Prostate gland (tissue), 2 donors: ENCODE data around the gene HIGD1A. TPM values are rescaled to one million over a fixed set of nuclear protein-coding genes. Genes with fewer than 3 reads are reported as not detected.

Experiments used
- DNase-seq: peaks from one replicate; pipeline ENCODE4 v3.0.0-alpha.2; 2019; ENCODE audit warnings: low spot score
- H3K27ac ChIP-seq, 2 donors: fragments of 200-600 bp; sonication (generic); 2 replicates each; pipeline ENCODE4 v1.5.1; 2017 to 2019
- H3K27me3 ChIP-seq: fragments of 200-600 bp; sonication (generic); replicated peaks from 2 replicates; pipeline ENCODE4 v1.5.1; 2019; ENCODE audit not compliant: insufficient read depth
- H3K36me3 ChIP-seq, 2 donors: fragments of 200-600 bp; sonication (generic); 1 replicate in 1 of 2; 2 replicates in 1 of 2; pipeline versions ENCODE4 v1.5.1 to v1.8.1; 2017 to 2019
- H3K4me1 ChIP-seq: fragments of 200-600 bp; sonication (generic); replicated peaks from 2 replicates; pipeline ENCODE4 v1.5.1; 2019
- H3K4me3 ChIP-seq, 2 donors: fragments of 200-600 bp; sonication (generic); 2 replicates each; pipeline ENCODE4 v1.5.1; 2017 to 2019
- H3K9me3 ChIP-seq: fragments of 200-600 bp; sonication (generic); 2 replicates; pipeline ENCODE4 v1.5.1; 2017
- POLR2A ChIP-seq: fragments of 450-650 bp; IDR thresholded peaks from one replicate; pipeline ENCODE4 v1.6.1; 2016; ENCODE audit warnings: antibody characterized with exemption, mild to moderate bottlenecking
- POLR2AphosphoS5 ChIP-seq: sonication (generic); formaldehyde crosslinking; IDR thresholded peaks from one replicate; pipeline ENCODE4 v1.6.1; 2017; ENCODE audit warnings: antibody characterized with exemption
- WGBS: methylation state at CpG from one replicate; pipeline ENCODE4 v1.1.5; 2018; 5-methylcytosine and 5-hydroxymethylcytosine counted together
- intact Hi-C: fragments of 100-400 bp; cut with DNase I; formaldehyde crosslinking; loops from one replicate; pipeline ENCODE4 v1.14.2; 2022
- total RNA-seq, 2 donors: library from RNA; depleted of rRNA; stranded (reverse); fragments of >200 nt; gene quantifications; one replicate each; pipeline ENCODE4 v1.1.0, GENCODE V29; 2016
- TF ChIP-seq, protein P1 (sequence below), 4 experiments: fragments of 200-600 bp in 2 of 4; fragments of 450-650 bp in 2 of 4; sonication (generic) in 2 of 4; IDR thresholded peaks; 1 replicate in 3 of 4; 2 replicates in 1 of 4; pipeline ENCODE4 v1.5.1; 2016 to 2019; ENCODE audit warnings: antibody characterized with exemption in 4 of 4, mild to moderate bottlenecking in 2 of 4, moderate library complexity in 2 of 4

Gene HIGD1A
- 100 to 1,000 TPM in 1 of 2 donors, 10 to 100 TPM in 1; 91.0 to 135 TPM for total RNA-seq

DNA sequence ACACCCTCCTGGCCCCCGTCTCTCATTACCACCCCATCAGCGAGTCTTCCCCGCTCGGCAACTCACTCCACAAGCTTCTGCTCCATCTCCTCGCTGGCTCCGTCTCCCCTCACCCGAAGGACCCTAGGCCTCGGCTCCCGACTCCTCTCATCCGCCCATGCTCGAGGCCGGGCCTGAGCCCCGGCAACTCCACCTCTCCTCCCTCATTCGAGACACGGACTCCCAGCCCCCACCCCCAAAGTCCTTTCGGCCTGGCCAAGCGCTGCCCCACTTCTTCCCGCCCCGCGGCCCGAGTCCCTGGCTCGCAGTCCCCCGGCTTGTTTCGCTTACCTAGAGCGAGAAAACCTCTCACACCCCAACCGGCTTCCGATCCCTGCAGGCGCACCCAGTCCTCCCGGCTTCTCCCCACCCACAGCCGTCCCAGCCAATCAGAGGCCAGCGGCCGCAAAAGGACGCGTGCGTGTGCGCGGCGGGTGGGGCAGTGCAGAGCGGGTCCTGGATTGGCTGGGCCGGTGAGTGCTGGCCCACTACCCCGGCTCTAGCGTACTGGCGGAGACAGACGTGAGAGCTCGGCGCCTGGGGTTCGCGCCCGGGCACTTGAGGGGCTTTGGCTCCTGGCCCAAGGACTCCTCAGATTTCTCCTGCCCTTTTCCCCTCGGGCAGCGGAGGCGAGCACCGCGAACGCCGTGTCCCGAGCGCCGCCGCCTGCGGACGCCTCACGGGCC, at the start of gene HIGD1A:
Gene HIGD1A, minus strand, starts transcription at position 385 of the 725 bp plus-strand sequence. CDS start 10,237 bp downstream, outside the sequence.
- WGBS: under 1% methylated on average over 63 of the region's 63 CpGs
- intact Hi-C loops: no loop called here
- Histone ChIP-seq H3K4me1 (no peaks in the 10 kb centered on the region), H3K27me3 (no peaks in the 10 kb centered on the region), H3K4me3 (peak within 1 kb of the TSS; percentile 77 to 82), H3K27ac (peak within 1 kb of the TSS; percentile 93 to 97), H3K36me3 (no peaks in the 10 kb centered on the region), H3K9me3 (no peaks in the 10 kb centered on the region)
- peak; percentile 97 for DNase-seq
- TF ChIP-seq POLR2A (peak; percentile 99), POLR2AphosphoS5 (peak; percentile 99)
- TF ChIP-seq, protein P1, sequence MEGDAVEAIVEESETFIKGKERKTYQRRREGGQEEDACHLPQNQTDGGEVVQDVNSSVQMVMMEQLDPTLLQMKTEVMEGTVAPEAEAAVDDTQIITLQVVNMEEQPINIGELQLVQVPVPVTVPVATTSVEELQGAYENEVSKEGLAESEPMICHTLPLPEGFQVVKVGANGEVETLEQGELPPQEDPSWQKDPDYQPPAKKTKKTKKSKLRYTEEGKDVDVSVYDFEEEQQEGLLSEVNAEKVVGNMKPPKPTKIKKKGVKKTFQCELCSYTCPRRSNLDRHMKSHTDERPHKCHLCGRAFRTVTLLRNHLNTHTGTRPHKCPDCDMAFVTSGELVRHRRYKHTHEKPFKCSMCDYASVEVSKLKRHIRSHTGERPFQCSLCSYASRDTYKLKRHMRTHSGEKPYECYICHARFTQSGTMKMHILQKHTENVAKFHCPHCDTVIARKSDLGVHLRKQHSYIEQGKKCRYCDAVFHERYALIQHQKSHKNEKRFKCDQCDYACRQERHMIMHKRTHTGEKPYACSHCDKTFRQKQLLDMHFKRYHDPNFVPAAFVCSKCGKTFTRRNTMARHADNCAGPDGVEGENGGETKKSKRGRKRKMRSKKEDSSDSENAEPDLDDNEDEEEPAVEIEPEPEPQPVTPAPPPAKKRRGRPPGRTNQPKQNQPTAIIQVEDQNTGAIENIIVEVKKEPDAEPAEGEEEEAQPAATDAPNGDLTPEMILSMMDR (IDR thresholded peaks at IDR 0.05): peak in 1 of 4 experiments; percentile 19

DNA sequence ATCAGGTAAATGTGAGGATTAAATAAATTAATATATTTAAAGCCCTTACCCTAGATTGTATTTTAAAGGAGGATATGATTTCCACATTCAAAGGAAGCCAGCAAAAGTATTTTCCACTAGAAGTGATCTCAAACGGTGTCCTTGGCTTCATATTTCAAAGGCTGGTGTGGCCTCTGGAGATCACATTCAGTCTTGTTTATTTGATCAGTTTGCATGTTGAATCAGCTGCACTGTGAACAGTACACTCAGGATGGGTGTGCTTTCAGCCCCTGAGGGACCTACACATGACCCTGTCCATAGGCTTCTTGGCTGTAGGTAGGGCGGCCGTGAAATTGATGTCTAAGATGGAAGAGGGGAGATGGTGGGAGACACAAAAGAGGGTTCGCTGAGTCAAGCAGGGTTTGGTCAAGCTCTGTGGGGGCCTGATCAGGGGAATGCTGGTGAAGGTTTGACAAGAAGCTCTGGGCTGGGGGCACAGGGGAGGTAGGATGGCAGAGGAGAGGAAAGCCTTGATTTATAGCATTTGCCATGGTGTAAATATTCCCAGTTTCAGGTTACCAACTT, 49.5 kb upstream of the HIGD1A start:
- Histone ChIP-seq H3K36me3 (no peaks in the 10 kb centered on the region), H3K9me3 (no peaks in the 10 kb centered on the region), H3K4me3 (no peak overlapping the region), H3K4me1 (no peaks in the 10 kb centered on the region), H3K27me3 (no peaks in the 10 kb centered on the region), H3K27ac (no peak overlapping the region)
- intact Hi-C loops: no loop called here
- WGBS: 67% methylated on average over 4 of the region's 4 CpGs
- TF ChIP-seq, protein P1 (IDR thresholded peaks at IDR 0.05): no peak
- TF ChIP-seq POLR2A (no peak), POLR2AphosphoS5 (no peak)
- no peak for DNase-seq

DNA sequence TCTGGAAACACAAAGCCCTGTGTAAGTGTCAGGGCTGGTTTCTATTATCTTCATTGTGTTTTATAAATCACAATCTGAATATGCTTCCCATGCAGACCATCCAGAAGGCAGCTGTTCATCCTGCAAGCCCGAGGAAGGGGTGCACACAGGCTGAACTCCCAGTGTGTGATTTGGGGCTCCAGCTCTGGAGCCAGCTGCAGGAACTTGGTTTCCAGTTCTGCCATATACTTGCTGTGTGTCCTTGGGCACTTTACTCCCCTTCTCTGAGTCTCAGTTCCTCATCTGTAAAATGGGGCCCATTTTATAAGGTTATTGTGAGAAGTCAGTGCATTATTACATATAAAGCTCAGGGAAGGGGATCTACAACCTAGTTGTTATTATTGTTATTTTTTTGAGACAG, 48.8 kb upstream of the HIGD1A start:
- Histone ChIP-seq H3K9me3 (no peaks in the 10 kb centered on the region), H3K27ac (no peak overlapping the region), H3K4me3 (no peak overlapping the region), H3K27me3 (no peaks in the 10 kb centered on the region), H3K4me1 (no peaks in the 10 kb centered on the region), H3K36me3 (no peaks in the 10 kb centered on the region)
- no peak for DNase-seq
- WGBS: 79% methylated on average over 1 of the region's 1 CpG
- intact Hi-C loops: no loop called here
- no peak for TF ChIP-seq POLR2AphosphoS5
- TF ChIP-seq, protein P1 (IDR thresholded peaks at IDR 0.05): no peak
- TF ChIP-seq POLR2A: no peak

DNA sequence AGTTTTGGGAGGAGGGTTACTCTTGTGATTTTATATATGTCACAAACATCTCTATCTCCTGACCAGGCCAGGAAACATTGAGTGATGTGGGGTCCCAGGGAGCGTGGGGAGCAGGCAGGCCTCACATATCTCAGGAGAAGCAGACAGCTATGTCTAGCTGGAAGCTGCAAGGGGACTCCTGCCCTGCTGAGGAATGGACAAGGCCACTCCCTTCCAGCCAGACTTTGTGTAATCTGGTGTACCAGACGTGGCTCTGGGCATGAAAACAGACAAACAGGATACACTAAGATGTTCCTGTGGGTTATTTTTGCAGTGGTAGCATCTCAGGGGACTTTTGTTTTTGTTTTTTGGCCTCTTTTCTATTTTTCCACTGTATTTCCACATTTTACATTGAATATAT, 48.2 kb upstream of the HIGD1A start:
- TF ChIP-seq POLR2A: no peak
- no peak for TF ChIP-seq POLR2AphosphoS5
- TF ChIP-seq, protein P1 (IDR thresholded peaks at IDR 0.05): no peak
- no peak overlapping the region for H3K27ac ChIP-seq
- no peak overlapping the region for H3K4me3 ChIP-seq
- DNase-seq: no peak
- H3K36me3 ChIP-seq: no peaks in the 10 kb centered on the region
- H3K4me1 ChIP-seq: no peaks in the 10 kb centered on the region
- H3K9me3 ChIP-seq: no peaks in the 10 kb centered on the region
- intact Hi-C loops: no loop called here
- H3K27me3 ChIP-seq: no peaks in the 10 kb centered on the region
- WGBS: 54% methylated on average over 2 of the region's 2 CpGs
